GM23248 (cell line): ENCODE measurements around the gene CXCL5.

ENCODE experiments used
- EZH2 ChIP-seq: fragments of 200-600 bp; sonication (generic); IDR thresholded peaks from 2 replicates; pipeline ENCODE4 v1.6.1; 2018; ENCODE audit warnings: antibody characterized with exemption, mild to moderate bottlenecking; ENCODE audit not compliant: insufficient read depth, poor library complexity, severe bottlenecking
- EZH2phosphoT487 ChIP-seq: fragments of 200-600 bp; sonication (generic); IDR thresholded peaks from 2 replicates; pipeline ENCODE4 v1.6.1; 2018; ENCODE audit warnings: antibody characterized with exemption, moderate library complexity, mild to moderate bottlenecking, low read depth; ENCODE audit not compliant: insufficient read depth

DNA sequence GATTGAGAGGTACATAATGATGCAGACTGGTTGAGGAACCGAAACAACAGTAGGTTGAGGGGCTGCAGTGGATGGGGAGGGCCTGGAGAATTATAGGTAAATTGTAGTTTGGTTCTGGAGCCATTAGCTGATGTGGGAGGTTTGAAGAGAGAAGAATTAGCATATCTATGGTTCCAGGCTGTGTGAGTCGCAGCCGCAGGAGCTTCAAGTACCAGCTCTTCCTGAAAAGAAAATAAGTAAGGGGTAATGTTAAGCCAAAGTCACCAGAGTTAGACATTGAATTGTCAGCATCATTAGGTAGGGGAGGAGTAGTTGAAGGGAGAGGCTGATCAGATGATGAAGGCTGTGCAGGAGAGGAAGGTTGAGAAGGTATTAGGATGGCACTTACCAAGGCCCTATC lies 46.1 kb downstream of the CXCL5 start:
- TF ChIP-seq EZH2 (no peak), EZH2phosphoT487 (no peak)
